C4-2B (cell line): ENCODE data around the gene FBRS.
A peak's percentile ranks its signal among the peaks of the same experiment; 100 is the strongest.
"Not testable (repeated sequence)": the region's sequence is repeated elsewhere in the genome, so short reads cannot be mapped to it uniquely, and the experiment has no call there.

ENCODE experiments used
- H3K27ac ChIP-seq: fragments of 450-650 bp; 2 replicates; pipeline ENCODE4 v1.5.1; 2017
- ZFX ChIP-seq: fragments of 450-650 bp; IDR thresholded peaks from 2 replicates; pipeline ENCODE4 v1.6.1; 2017
- TF ChIP-seq, protein P1 (sequence below): fragments of 450-650 bp; conservative IDR thresholded peaks from 2 replicates; pipeline ENCODE4 v1.5.1; 2017; ENCODE audit warnings: mild to moderate bottlenecking

FBRS gene

DNA sequence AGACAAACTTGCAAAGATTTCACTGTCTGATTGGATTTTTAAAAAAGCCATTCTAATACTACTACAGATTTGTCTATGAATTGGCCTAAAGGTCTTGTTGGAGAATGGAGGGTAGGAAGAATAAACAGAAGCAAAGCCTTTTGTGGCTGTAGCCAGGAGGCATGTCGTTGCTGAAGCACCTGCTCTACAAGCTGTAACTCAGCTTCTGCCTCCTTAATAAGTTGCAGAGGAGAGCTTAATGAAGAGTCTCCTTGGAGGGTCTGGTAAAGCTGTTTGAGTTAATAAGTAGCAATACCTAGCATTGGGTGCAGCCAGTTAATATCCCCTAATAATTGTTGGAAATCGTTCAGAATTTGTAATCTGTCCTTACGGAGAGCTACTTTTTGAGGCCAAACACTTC is 38.1 kb upstream of the FBRS start:
- TF ChIP-seq ZFX = no peak
- TF ChIP-seq, protein P1, sequence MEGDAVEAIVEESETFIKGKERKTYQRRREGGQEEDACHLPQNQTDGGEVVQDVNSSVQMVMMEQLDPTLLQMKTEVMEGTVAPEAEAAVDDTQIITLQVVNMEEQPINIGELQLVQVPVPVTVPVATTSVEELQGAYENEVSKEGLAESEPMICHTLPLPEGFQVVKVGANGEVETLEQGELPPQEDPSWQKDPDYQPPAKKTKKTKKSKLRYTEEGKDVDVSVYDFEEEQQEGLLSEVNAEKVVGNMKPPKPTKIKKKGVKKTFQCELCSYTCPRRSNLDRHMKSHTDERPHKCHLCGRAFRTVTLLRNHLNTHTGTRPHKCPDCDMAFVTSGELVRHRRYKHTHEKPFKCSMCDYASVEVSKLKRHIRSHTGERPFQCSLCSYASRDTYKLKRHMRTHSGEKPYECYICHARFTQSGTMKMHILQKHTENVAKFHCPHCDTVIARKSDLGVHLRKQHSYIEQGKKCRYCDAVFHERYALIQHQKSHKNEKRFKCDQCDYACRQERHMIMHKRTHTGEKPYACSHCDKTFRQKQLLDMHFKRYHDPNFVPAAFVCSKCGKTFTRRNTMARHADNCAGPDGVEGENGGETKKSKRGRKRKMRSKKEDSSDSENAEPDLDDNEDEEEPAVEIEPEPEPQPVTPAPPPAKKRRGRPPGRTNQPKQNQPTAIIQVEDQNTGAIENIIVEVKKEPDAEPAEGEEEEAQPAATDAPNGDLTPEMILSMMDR = no peak
- no peak overlapping the region for H3K27ac ChIP-seq

DNA sequence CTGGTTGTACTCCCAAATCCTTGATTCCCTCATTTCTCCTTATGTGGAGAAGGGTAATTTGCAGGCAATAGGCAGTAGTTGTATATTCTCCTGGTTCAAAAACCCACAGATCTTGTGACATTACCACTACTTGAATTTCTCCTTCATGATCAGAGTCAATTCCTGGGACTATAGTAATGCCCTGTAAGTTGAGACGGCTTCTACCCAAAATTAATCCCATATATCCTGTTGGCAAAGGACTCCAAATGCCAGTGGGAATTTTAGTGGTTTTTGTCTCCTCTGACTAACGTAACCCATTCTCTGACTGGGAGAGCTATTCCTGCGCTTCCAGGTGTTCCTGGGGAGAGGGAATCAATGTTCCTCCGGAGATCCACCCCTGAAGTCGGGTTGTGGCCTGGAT is 36.5 kb upstream of the FBRS start:
- no peak overlapping the region for H3K27ac ChIP-seq
- TF ChIP-seq, protein P1 = no peak
- TF ChIP-seq ZFX = no peak

DNA sequence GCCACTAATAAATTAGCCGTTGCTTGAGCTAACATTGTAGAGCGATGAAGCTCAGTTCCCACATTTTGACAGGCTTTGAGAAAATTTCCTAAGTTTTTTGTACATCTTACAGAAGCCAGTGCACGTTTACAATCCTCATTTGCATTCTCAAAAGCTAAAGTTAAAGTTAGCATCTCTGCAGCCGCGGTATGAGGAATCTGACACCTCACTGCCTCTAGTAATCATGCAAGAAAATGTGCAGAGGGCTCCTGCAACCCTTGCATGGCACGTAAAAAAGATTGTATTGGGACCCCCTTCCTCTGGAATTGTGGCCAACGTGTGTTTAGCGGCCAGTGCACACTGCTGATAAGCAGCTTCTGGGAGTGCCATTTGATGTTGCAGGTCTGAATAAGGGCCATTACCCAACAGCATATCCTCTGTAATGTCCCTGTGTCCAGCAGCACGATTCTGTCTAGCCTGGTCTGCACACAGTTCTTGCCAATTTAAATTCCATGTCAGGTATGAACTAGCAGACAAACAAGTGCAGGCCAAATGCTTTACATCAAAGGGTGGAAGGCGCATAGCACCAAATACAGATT is 35.7 kb upstream of the FBRS start:
- no peak for TF ChIP-seq ZFX
- TF ChIP-seq, protein P1 = no peak
- no peak overlapping the region for H3K27ac ChIP-seq

DNA sequence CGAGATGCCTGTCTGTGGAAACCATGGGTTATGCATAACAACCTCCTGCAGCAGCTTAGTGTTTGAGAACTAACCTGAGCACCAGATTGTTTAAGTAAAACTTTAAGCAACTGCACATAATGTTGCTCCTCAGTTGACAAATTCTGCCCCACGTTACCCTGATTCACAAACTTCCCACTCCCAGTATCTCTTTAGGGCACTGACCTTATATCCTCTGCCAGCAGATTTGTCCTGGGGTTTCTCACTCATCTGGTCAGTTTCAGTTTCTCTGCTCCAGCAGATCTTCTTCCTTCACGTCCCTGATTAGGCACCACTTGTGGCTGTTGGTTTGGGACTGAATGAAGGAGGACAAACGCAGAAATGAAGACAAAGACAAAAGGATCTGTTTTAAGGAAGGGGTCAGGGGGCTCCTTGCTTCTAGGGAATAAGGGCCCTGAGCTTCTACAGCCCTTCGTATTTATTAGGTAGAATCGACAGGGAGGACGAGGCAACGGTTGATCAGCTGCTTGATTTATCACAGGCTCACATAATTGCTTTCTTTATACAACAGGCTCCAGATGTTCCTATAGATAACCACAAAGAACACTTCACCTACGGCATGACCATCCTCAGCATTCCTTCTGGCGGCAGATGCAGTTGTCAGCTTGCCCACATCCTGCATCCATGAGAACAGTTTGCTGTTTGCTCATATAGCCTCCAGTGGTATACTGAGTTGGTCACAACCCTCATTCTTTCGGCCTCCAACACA is 34.5 kb upstream of the FBRS start:
- TF ChIP-seq, protein P1 = no peak
- TF ChIP-seq ZFX = no peak
- H3K27ac ChIP-seq = no peak overlapping the region

DNA sequence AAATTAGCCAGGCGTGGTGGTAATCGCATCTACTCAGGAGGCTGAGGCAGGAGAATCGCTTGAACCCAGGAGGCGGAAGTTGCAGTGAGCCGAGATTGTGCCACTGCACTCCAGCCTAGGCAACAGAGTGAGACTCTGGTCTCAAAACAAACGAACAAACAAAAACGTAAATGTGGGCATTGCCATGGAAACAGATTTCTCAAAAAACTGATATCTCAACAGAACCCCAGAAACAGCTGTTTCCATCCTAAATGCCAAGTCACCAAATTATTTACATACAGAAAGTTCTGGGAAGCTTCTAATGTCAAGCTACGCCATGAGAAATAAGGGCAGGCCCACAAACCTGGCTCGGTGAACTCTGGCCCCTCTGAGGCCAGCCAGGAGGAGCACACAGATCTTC is 32.0 kb upstream of the FBRS start:
- no peak overlapping the region for H3K27ac ChIP-seq
- TF ChIP-seq ZFX = no peak
- TF ChIP-seq, protein P1 = no peak

DNA sequence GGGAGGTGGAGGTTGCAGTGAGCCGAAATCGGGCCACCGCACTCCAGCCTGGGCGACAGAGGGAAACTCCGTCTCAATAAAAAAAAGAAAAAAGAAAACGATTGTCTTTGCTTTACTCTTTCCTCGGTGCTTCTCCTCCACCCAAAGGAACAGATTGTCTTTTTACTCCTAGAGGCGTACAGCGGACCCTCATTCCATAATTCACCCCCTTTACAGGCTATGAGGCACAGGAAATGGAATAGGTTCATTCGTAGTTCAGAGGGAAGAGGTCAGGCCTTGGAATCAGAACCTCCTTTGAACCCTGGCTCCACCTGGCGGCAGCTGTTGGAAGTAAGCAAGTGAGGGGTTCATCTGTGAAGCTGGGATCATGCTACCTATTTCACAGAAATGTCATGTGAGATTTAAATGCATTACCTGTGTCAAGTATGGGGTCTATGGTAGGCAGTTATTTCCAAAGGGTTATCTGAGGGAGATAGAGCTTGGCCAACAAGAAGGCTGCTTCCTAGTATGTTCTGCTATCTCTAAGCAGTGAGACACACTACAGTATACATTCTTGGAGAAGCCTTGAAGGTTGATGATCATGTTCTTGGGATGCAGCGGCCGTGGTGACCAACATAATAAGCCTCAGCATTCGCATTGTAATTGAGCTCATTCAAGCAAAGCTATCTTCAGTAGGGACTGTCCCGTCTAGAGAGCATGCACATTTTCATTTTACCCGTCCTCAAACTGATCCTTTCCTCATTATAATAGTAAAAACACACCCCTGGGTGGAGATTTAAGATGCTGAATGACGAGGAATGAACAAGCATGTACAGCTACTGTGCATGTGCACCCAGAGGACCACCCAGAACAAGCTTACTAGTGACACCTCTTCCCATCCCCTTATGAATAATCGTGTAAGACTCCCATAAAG is 29.3 kb upstream of the FBRS start:
- TF ChIP-seq, protein P1 = peak; percentile 93
- no peak for TF ChIP-seq ZFX
- no peak overlapping the region for H3K27ac ChIP-seq

DNA sequence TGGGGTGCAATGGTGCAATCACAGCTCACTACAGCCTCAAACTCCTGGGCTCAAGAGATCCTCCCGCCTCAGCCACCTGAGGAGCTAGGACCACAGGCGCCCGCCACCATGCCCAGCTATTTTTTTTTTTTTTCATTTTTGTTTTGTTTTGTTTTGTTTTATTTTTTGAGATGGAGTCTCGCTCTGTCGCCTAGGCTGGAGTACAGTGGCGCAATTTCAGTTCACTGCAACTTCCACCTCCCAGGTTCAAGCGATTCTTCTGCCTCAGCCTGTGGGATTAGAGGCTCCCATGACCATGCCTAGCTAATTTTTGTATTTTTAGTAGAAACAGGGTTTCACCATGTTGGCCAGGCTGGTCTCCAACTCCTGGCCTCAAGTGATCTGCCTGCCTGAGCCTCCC is 25.8 kb upstream of the FBRS start:
- H3K27ac ChIP-seq = not testable (repeated sequence)
